Activated T-helper 17 cell treated with anti-CD3 and anti-CD28 coated beads, Interleukin-2, amount 50 U/mL, for 72 hours (primary cell): Measurements from ENCODE around the gene CLIC4. TPM values are rescaled to one million over a fixed set of nuclear protein-coding genes. Genes with fewer than 3 reads are reported as not detected.
"Not testable (repeated sequence)": the region's sequence is repeated elsewhere in the genome, so short reads cannot be mapped to it uniquely, and the experiment has no call there.

Source experiments
- ATAC-seq: fragments of 150-1000 bp; cut with Tn5 transposase; replicated peaks from 2 replicates; pipeline ENCODE4 v1.10.0; 2021; ENCODE audit warnings: mild to moderate bottlenecking, moderate library complexity
- H3K27ac Mint-ChIP-seq: one replicate; pipeline ENCODE4 v1.8.0; 2022; ENCODE audit warnings: mixed read lengths
- H3K27me3 Mint-ChIP-seq: one replicate; pipeline ENCODE4 v1.8.0; 2022; ENCODE audit warnings: mixed read lengths
- H3K36me3 Mint-ChIP-seq: one replicate; pipeline ENCODE4 v1.8.0; 2022; ENCODE audit warnings: low read depth, mild to moderate bottlenecking, mixed read lengths
- H3K4me1 Mint-ChIP-seq: one replicate; pipeline ENCODE4 v1.8.0; 2022; ENCODE audit warnings: mixed read lengths
- H3K4me3 Mint-ChIP-seq: one replicate; pipeline ENCODE4 v1.8.0; 2022; ENCODE audit warnings: mild to moderate bottlenecking, mixed read lengths
- H3K9me3 Mint-ChIP-seq: one replicate; pipeline ENCODE4 v1.8.0; 2022; ENCODE audit warnings: mixed read lengths
- total RNA-seq, 2 donors: library from RNA; stranded (reverse); gene quantifications; one replicate each; pipeline ENCODE4 v1.2.3, GENCODE V29; 2022

The CLIC4 gene
- total RNA-seq, 2 donors from 2014 or later: 8.9 to 13.8 TPM

GRCh38 chr1:24711329-24711728 is 33.9 kb upstream of the CLIC4 start:
- Mint-ChIP-seq H3K4me3 (no peak overlapping the region), H3K9me3 (no peaks in the 10 kb centered on the region), H3K27me3 (no peaks in the 10 kb centered on the region), H3K4me1 (peaks cover 15% of the 10 kb centered on the region), H3K27ac (no peak overlapping the region), H3K36me3 (no peaks in the 10 kb centered on the region)
- no peak for ATAC-seq

- Mint-ChIP-seq H3K27ac (no peak overlapping the region), H3K4me1 (peaks cover 15% of the 10 kb centered on the region), H3K27me3 (no peaks in the 10 kb centered on the region), H3K36me3 (no peaks in the 10 kb centered on the region), H3K9me3 (no peaks in the 10 kb centered on the region), H3K4me3 (no peak overlapping the region)
- ATAC-seq: no peak
Measured at GRCh38 chr1:24713176-24713575, 32.1 kb upstream of the CLIC4 start.

GRCh38 chr1:24713736-24714135 is 31.5 kb upstream of the CLIC4 start:
- Mint-ChIP-seq H3K9me3 (no peaks in the 10 kb centered on the region), H3K4me3 (no peak overlapping the region), H3K4me1 (peaks cover 15% of the 10 kb centered on the region), H3K27ac (peak overlapping the region; percentile 49), H3K36me3 (no peaks in the 10 kb centered on the region), H3K27me3 (no peaks in the 10 kb centered on the region)
- no peak for ATAC-seq

- H3K27ac Mint-ChIP-seq: peak overlapping the region; percentile 49
- H3K4me3 Mint-ChIP-seq: no peak overlapping the region
- H3K36me3 Mint-ChIP-seq: no peaks in the 10 kb centered on the region
- ATAC-seq: peak; percentile 90
- no peaks in the 10 kb centered on the region for H3K27me3 Mint-ChIP-seq
- no peaks in the 10 kb centered on the region for H3K9me3 Mint-ChIP-seq
- peaks cover 6% of the 10 kb centered on the region for H3K4me1 Mint-ChIP-seq
Measured at GRCh38 chr1:24714859-24715520, 30.3 kb upstream of the CLIC4 start.

- Mint-ChIP-seq H3K27ac (peak overlapping the region; percentile 49), H3K36me3 (no peaks in the 10 kb centered on the region), H3K27me3 (no peaks in the 10 kb centered on the region), H3K9me3 (no peaks in the 10 kb centered on the region), H3K4me1 (peaks cover 5% of the 10 kb centered on the region), H3K4me3 (no peak overlapping the region)
- no peak for ATAC-seq
Measured at GRCh38 chr1:24715658-24716057, 29.6 kb upstream of the CLIC4 start.

- H3K4me3 Mint-ChIP-seq: no peak overlapping the region
- no peaks in the 10 kb centered on the region for H3K36me3 Mint-ChIP-seq
- no peak for ATAC-seq
- no peaks in the 10 kb centered on the region for H3K9me3 Mint-ChIP-seq
- H3K4me1 Mint-ChIP-seq: peaks cover 5% of the 10 kb centered on the region
- H3K27me3 Mint-ChIP-seq: no peaks in the 10 kb centered on the region
- H3K27ac Mint-ChIP-seq: no peak overlapping the region
Measured at GRCh38 chr1:24717887-24718650, 27.2 kb upstream of the CLIC4 start.

- no peak overlapping the region for H3K27ac Mint-ChIP-seq
- H3K4me3 Mint-ChIP-seq: no peak overlapping the region
- no peaks in the 10 kb centered on the region for H3K9me3 Mint-ChIP-seq
- H3K27me3 Mint-ChIP-seq: no peaks in the 10 kb centered on the region
- ATAC-seq: no peak
- H3K36me3 Mint-ChIP-seq: no peaks in the 10 kb centered on the region
- H3K4me1 Mint-ChIP-seq: peaks cover 5% of the 10 kb centered on the region
Measured at GRCh38 chr1:24720152-24720551, 25.1 kb upstream of the CLIC4 start.

GRCh38 chr1:24721533-24721932 is 23.7 kb upstream of the CLIC4 start:
- no peaks in the 10 kb centered on the region for H3K4me1 Mint-ChIP-seq
- ATAC-seq: no peak
- no peaks in the 10 kb centered on the region for H3K27me3 Mint-ChIP-seq
- no peak overlapping the region for H3K27ac Mint-ChIP-seq
- no peak overlapping the region for H3K4me3 Mint-ChIP-seq
- H3K9me3 Mint-ChIP-seq: no peaks in the 10 kb centered on the region
- no peaks in the 10 kb centered on the region for H3K36me3 Mint-ChIP-seq

- H3K27me3 Mint-ChIP-seq, H3K4me1 Mint-ChIP-seq, H3K36me3 Mint-ChIP-seq, H3K9me3 Mint-ChIP-seq: not testable (repeated sequence)
- H3K4me3 Mint-ChIP-seq: peak overlapping the region; percentile 65
- ATAC-seq: peak; percentile 50
- H3K27ac Mint-ChIP-seq: peak overlapping the region; percentile 25
Measured at GRCh38 chr1:24722073-24723035, 22.9 kb upstream of the CLIC4 start.

GRCh38 chr1:24724345-24725208 is 20.7 kb upstream of the CLIC4 start:
- Mint-ChIP-seq H3K27me3 (no peaks in the 10 kb centered on the region), H3K4me1 (peaks cover 4% of the 10 kb centered on the region), H3K36me3 (no peaks in the 10 kb centered on the region), H3K27ac (no peak overlapping the region), H3K4me3 (no peak overlapping the region), H3K9me3 (no peaks in the 10 kb centered on the region)
- no peak for ATAC-seq

GRCh38 chr1:24725209-24725651 is 20.0 kb upstream of the CLIC4 start:
- H3K27me3 Mint-ChIP-seq: no peaks in the 10 kb centered on the region
- peaks cover 4% of the 10 kb centered on the region for H3K4me1 Mint-ChIP-seq
- no peak overlapping the region for H3K27ac Mint-ChIP-seq
- H3K4me3 Mint-ChIP-seq: no peak overlapping the region
- no peaks in the 10 kb centered on the region for H3K36me3 Mint-ChIP-seq
- no peaks in the 10 kb centered on the region for H3K9me3 Mint-ChIP-seq
- no peak for ATAC-seq

GRCh38 chr1:24726741-24727140 is 18.5 kb upstream of the CLIC4 start:
- Mint-ChIP-seq H3K27me3 (no peaks in the 10 kb centered on the region), H3K4me1 (peaks cover 4% of the 10 kb centered on the region), H3K27ac (peak overlapping the region; percentile 54), H3K36me3 (no peaks in the 10 kb centered on the region), H3K4me3 (no peak overlapping the region), H3K9me3 (no peaks in the 10 kb centered on the region)
- ATAC-seq: no peak

GRCh38 chr1:24727501-24728216 is 17.6 kb upstream of the CLIC4 start:
- no peaks in the 10 kb centered on the region for H3K9me3 Mint-ChIP-seq
- no peaks in the 10 kb centered on the region for H3K36me3 Mint-ChIP-seq
- H3K27ac Mint-ChIP-seq: peak overlapping the region; percentile 54
- H3K27me3 Mint-ChIP-seq: no peaks in the 10 kb centered on the region
- ATAC-seq: peak; percentile 70
- peak overlapping the region; percentile 9 for H3K4me3 Mint-ChIP-seq
- H3K4me1 Mint-ChIP-seq: peaks cover 4% of the 10 kb centered on the region
